HEK293 (cell line): ENCODE data around the gene SAMD11.

Experiments used
- GLI4 ChIP-seq: fragments of 450-650 bp; formaldehyde crosslinking; IDR thresholded peaks from 2 replicates; pipeline ENCODE4 v1.5.1; 2016; ENCODE audit warnings: missing biosample characterization, missing genetic modification characterization
- GLIS1 ChIP-seq: fragments of 450-650 bp; formaldehyde crosslinking; IDR thresholded peaks from 2 replicates; pipeline ENCODE4 v1.5.1; 2016; ENCODE audit warnings: missing biosample characterization, missing genetic modification characterization
- HOXA7 ChIP-seq: sonication (generic); formaldehyde crosslinking; IDR thresholded peaks from 2 replicates; pipeline ENCODE4 v1.8.1; 2022; ENCODE audit warnings: missing genetic modification reagents, borderline replicate concordance
- HOXC10 ChIP-seq: sonication (generic); formaldehyde crosslinking; IDR thresholded peaks from 2 replicates; pipeline ENCODE4 v1.8.1; 2023; ENCODE audit warnings: mild to moderate bottlenecking, missing genetic modification reagents
- KLF7 ChIP-seq: fragments of 450-650 bp; formaldehyde crosslinking; IDR thresholded peaks from 2 replicates; pipeline ENCODE4 v1.5.1; 2016; ENCODE audit warnings: missing biosample characterization, missing genetic modification characterization, borderline replicate concordance
- MZF1 ChIP-seq: fragments of 450-650 bp; formaldehyde crosslinking; IDR thresholded peaks from 2 replicates; pipeline ENCODE4 v1.5.1; 2017; ENCODE audit warnings: missing biosample characterization, missing genetic modification characterization, borderline replicate concordance
- SETDB1 ChIP-seq: IDR thresholded peaks from one replicate; pipeline ENCODE4 v1.6.1; 2017; ENCODE audit warnings: mild to moderate bottlenecking, low read length, moderate library complexity, mixed read lengths; ENCODE audit not compliant: insufficient read length
- ZBTB1 ChIP-seq: fragments of 450-650 bp; formaldehyde crosslinking; IDR thresholded peaks from 2 replicates; pipeline ENCODE4 v1.5.1; 2016; ENCODE audit warnings: missing biosample characterization, missing genetic modification characterization
- ZNF112 ChIP-seq: fragments of 450-650 bp; formaldehyde crosslinking; IDR thresholded peaks from 2 replicates; pipeline ENCODE4 v1.5.0; 2017; ENCODE audit warnings: missing biosample characterization, missing genetic modification characterization
- ZNF132 ChIP-seq: fragments of 450-650 bp; formaldehyde crosslinking; IDR thresholded peaks from 2 replicates; pipeline ENCODE4 v1.5.1; 2017; ENCODE audit warnings: missing biosample characterization, missing genetic modification characterization, borderline replicate concordance
- ZNF138 ChIP-seq: fragments of 450-650 bp; formaldehyde crosslinking; IDR thresholded peaks from 2 replicates; pipeline ENCODE4 v1.5.1; 2016; ENCODE audit warnings: missing biosample characterization, missing genetic modification characterization, borderline replicate concordance
- ZNF146 ChIP-seq: fragments of 450-650 bp; formaldehyde crosslinking; IDR thresholded peaks from 2 replicates; pipeline ENCODE4 v1.5.1; 2016; ENCODE audit warnings: missing biosample characterization, missing genetic modification characterization
- ZNF16 ChIP-seq: fragments of 450-650 bp; formaldehyde crosslinking; IDR thresholded peaks from 2 replicates; pipeline ENCODE4 v1.5.1; 2016; ENCODE audit warnings: low read depth, missing biosample characterization, missing genetic modification characterization
- ZNF19 ChIP-seq: fragments of 450-650 bp; formaldehyde crosslinking; IDR thresholded peaks from 2 replicates; pipeline ENCODE4; 2016; ENCODE audit warnings: missing biosample characterization, missing genetic modification characterization, low read depth
- ZNF473 ChIP-seq: fragments of 450-650 bp; formaldehyde crosslinking; IDR thresholded peaks from 2 replicates; pipeline ENCODE4 v1.5.1; 2017; ENCODE audit warnings: missing biosample characterization, missing genetic modification characterization
- ZNF561 ChIP-seq: fragments of 450-650 bp; IDR thresholded peaks from 2 replicates; pipeline ENCODE4 v1.5.1; 2018; ENCODE audit warnings: missing biosample characterization, missing genetic modification characterization, borderline replicate concordance
- ZNF571 ChIP-seq: fragments of 450-650 bp; formaldehyde crosslinking; IDR thresholded peaks from 2 replicates; pipeline ENCODE4 v1.5.0; 2017; ENCODE audit warnings: missing biosample characterization, missing genetic modification characterization
- ZNF585B ChIP-seq: fragments of 450-650 bp; formaldehyde crosslinking; IDR thresholded peaks from 2 replicates; pipeline ENCODE4 v1.5.1; 2016; ENCODE audit warnings: missing biosample characterization, missing genetic modification characterization
- ZNF654 ChIP-seq: fragments of 450-650 bp; formaldehyde crosslinking; IDR thresholded peaks from 2 replicates; pipeline ENCODE4 v1.5.1; 2016; ENCODE audit warnings: low read depth, missing biosample characterization, missing genetic modification characterization
- ZNF677 ChIP-seq: fragments of 450-650 bp; IDR thresholded peaks from 2 replicates; pipeline ENCODE4 v1.5.0; 2018; ENCODE audit warnings: missing biosample characterization, mild to moderate bottlenecking, missing genetic modification characterization, moderate library complexity
- ZNF707 ChIP-seq: fragments of 450-650 bp; formaldehyde crosslinking; IDR thresholded peaks from 2 replicates; pipeline ENCODE4 v1.5.1; 2016; ENCODE audit warnings: missing biosample characterization, missing genetic modification characterization
- ZNF76 ChIP-seq: fragments of 450-650 bp; formaldehyde crosslinking; IDR thresholded peaks from 2 replicates; pipeline ENCODE4; 2016; ENCODE audit warnings: low read depth, missing biosample characterization, missing genetic modification characterization, borderline replicate concordance
- ZSCAN23 ChIP-seq: fragments of 450-650 bp; formaldehyde crosslinking; IDR thresholded peaks from 2 replicates; pipeline ENCODE4 v1.5.1; 2016; ENCODE audit warnings: missing biosample characterization, missing genetic modification characterization
- TF ChIP-seq, protein P1 (sequence below): fragments of 450-650 bp; formaldehyde crosslinking; IDR thresholded peaks from 2 replicates; pipeline ENCODE4 v1.5.1; 2016; ENCODE audit warnings: missing biosample characterization, missing genetic modification characterization
- TF ChIP-seq, protein P2 (sequence below): fragments of 450-650 bp; formaldehyde crosslinking; IDR thresholded peaks from 2 replicates; pipeline ENCODE4 v1.5.1; 2016; ENCODE audit warnings: missing biosample characterization, missing genetic modification characterization
- TF ChIP-seq, protein P3 (sequence below): fragments of 450-650 bp; formaldehyde crosslinking; IDR thresholded peaks from 2 replicates; pipeline ENCODE4 v1.5.1; 2016; ENCODE audit warnings: missing biosample characterization, missing genetic modification characterization
- TF ChIP-seq, protein P4 (sequence below): fragments of 450-650 bp; formaldehyde crosslinking; IDR thresholded peaks from 2 replicates; pipeline ENCODE4 v1.5.1; 2016; ENCODE audit warnings: missing biosample characterization, missing genetic modification characterization
- TF ChIP-seq, protein P5 (sequence below): fragments of 450-650 bp; formaldehyde crosslinking; IDR thresholded peaks from 2 replicates; pipeline ENCODE4 v1.5.1; 2017; ENCODE audit warnings: missing biosample characterization, missing genetic modification characterization

Gene SAMD11

DNA sequence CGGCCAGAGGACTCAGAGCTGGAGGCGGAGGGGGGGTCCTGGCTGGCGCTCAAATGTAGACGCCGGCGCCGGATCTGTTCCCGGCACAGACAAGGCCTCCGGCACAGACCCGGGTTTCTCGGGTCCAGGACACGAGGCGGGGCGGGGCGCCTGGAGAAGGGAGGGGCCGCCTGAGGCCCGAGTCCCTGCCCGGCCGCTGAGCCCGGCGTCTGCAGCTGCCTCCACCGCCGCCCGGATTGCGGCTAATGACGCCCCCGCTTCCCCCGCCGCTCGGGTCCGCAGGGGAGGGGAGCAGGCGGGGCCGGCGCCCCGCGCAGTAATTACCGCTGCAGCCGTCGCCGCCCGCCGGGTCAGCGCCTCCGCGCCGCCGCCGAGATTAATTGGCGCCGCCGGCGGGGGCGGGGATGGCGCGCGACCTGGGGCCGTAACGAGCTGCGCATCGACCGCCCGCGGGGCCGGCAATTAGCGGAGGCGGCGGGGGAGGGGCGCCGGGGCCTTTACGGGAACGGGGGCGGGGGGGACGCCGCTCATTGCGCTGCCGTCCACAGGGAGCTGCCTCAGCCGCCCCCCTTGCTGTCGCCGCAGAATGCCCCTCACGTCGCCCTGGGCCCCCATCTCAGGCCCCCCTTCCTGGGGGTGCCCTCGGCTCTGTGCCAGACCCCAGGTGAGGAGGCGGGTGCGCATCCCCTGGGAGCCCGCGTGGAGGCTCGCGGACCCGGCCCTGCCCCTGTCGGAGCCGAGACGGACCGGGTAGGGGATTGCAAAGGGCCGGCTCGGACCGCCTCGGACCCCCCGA lies 18.1 kb downstream of the SAMD11 start (continued):
- TF ChIP-seq, protein P1, sequence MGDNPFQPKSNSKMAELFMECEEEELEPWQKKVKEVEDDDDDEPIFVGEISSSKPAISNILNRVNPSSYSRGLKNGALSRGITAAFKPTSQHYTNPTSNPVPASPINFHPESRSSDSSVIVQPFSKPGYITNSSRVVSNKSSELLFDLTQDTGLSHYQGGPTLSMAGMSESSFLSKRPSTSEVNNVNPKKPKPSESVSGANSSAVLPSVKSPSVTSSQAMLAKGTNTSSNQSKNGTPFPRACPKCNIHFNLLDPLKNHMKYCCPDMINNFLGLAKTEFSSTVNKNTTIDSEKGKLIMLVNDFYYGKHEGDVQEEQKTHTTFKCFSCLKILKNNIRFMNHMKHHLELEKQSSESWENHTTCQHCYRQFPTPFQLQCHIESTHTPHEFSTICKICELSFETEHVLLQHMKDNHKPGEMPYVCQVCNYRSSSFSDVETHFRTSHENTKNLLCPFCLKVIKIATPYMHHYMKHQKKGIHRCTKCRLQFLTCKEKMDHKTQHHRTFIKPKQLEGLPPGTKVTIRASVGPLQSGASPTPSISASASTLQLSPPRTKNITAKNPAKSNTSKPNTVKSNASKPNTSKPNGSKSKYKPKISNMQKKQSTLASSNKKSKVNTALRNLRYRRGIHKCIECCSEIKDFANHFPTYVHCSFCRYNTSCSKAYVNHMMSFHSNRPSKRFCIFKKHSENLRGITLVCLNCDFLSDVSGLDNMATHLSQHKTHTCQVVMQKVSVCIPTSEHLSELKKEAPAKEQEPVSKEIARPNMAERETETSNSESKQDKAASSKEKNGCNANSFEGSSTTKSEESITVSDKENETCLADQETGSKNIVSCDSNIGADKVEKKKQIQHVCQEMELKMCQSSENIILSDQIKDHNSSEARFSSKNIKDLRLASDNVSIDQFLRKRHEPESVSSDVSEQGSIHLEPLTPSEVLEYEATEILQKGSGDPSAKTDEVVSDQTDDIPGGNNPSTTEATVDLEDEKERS = no peak
- TF ChIP-seq GLIS1 (tag by site-specific recombination) (peak; percentile 100), ZNF112 (tag by site-specific recombination) (no peak), ZNF677 (tag by site-specific recombination) (no peak), ZBTB1 (tag by site-specific recombination) (no peak), HOXA7 (no peak), MZF1 (tag by site-specific recombination) (peak; percentile 73; the same call in 1 of the 2 replicates), GLI4 (no peak), HOXC10 (0 out of 2 replicates have a peak, but pooled peaks have one; percentile 27), ZNF585B (tag by site-specific recombination) (no peak), ZNF132 (tag by site-specific recombination) (no peak), ZNF76 (peak; percentile 10; the same call in 1 of the 2 replicates), ZNF146 (tag by site-specific recombination) (no peak; the same call in 1 of the 2 replicates), ZNF138 (tag by site-specific recombination) (no peak), ZNF473 (tag by site-specific recombination) (no peak), ZSCAN23 (tag by site-specific recombination) (no peak), ZNF16 (tag by site-specific recombination) (no peak), ZNF561 (peak; percentile 97; the same call in 1 of the 2 replicates), ZNF19 (tag by site-specific recombination) (no peak), SETDB1 (no peak), ZNF654 (tag by site-specific recombination) (no peak), ZNF707 (tag by site-specific recombination) (no peak), KLF7 (tag by site-specific recombination) (no peak; the same call in 1 of the 2 replicates), ZNF571 (no peak)
- TF ChIP-seq, protein P2, sequence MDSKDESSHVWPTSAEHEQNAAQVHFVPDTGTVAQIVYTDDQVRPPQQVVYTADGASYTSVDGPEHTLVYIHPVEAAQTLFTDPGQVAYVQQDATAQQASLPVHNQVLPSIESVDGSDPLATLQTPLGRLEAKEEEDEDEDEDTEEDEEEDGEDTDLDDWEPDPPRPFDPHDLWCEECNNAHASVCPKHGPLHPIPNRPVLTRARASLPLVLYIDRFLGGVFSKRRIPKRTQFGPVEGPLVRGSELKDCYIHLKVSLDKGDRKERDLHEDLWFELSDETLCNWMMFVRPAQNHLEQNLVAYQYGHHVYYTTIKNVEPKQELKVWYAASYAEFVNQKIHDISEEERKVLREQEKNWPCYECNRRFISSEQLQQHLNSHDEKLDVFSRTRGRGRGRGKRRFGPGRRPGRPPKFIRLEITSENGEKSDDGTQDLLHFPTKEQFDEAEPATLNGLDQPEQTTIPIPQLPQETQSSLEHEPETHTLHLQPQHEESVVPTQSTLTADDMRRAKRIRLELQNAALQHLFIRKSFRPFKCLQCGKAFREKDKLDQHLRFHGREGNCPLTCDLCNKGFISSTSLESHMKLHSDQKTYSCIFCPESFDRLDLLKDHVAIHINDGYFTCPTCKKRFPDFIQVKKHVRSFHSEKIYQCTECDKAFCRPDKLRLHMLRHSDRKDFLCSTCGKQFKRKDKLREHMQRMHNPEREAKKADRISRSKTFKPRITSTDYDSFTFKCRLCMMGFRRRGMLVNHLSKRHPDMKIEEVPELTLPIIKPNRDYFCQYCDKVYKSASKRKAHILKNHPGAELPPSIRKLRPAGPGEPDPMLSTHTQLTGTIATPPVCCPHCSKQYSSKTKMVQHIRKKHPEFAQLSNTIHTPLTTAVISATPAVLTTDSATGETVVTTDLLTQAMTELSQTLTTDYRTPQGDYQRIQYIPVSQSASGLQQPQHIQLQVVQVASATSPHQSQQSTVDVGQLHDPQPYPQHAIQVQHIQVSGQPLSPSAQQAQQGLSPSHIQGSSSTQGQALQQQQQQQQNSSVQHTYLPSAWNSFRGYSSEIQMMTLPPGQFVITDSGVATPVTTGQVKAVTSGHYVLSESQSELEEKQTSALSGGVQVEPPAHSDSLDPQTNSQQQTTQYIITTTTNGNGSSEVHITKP (tag by site-specific recombination) = 0 out of 2 replicates have a peak, but pooled peaks have one; percentile 1
- TF ChIP-seq, protein P3, sequence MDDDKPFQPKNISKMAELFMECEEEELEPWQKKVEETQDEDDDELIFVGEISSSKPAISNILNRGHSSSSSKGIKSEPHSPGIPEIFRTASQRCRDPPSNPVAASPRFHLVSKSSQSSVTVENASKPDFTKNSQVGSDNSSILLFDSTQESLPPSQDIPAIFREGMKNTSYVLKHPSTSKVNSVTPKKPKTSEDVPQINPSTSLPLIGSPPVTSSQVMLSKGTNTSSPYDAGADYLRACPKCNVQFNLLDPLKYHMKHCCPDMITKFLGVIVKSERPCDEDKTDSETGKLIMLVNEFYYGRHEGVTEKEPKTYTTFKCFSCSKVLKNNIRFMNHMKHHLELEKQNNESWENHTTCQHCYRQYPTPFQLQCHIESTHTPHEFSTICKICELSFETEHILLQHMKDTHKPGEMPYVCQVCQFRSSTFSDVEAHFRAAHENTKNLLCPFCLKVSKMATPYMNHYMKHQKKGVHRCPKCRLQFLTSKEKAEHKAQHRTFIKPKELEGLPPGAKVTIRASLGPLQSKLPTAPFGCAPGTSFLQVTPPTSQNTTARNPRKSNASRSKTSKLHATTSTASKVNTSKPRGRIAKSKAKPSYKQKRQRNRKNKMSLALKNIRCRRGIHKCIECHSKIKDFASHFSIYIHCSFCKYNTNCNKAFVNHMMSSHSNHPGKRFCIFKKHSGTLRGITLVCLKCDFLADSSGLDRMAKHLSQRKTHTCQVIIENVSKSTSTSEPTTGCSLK = no peak
- TF ChIP-seq, protein P4, sequence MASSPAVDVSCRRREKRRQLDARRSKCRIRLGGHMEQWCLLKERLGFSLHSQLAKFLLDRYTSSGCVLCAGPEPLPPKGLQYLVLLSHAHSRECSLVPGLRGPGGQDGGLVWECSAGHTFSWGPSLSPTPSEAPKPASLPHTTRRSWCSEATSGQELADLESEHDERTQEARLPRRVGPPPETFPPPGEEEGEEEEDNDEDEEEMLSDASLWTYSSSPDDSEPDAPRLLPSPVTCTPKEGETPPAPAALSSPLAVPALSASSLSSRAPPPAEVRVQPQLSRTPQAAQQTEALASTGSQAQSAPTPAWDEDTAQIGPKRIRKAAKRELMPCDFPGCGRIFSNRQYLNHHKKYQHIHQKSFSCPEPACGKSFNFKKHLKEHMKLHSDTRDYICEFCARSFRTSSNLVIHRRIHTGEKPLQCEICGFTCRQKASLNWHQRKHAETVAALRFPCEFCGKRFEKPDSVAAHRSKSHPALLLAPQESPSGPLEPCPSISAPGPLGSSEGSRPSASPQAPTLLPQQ = peak; percentile 61; the same call in 1 of the 2 replicates
- TF ChIP-seq, protein P5, sequence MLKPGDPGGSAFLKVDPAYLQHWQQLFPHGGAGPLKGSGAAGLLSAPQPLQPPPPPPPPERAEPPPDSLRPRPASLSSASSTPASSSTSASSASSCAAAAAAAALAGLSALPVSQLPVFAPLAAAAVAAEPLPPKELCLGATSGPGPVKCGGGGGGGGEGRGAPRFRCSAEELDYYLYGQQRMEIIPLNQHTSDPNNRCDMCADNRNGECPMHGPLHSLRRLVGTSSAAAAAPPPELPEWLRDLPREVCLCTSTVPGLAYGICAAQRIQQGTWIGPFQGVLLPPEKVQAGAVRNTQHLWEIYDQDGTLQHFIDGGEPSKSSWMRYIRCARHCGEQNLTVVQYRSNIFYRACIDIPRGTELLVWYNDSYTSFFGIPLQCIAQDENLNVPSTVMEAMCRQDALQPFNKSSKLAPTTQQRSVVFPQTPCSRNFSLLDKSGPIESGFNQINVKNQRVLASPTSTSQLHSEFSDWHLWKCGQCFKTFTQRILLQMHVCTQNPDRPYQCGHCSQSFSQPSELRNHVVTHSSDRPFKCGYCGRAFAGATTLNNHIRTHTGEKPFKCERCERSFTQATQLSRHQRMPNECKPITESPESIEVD (tag by site-specific recombination) = peak; percentile 68
